ENCODE data around the gene C1orf167.

Gene C1orf167

DNA sequence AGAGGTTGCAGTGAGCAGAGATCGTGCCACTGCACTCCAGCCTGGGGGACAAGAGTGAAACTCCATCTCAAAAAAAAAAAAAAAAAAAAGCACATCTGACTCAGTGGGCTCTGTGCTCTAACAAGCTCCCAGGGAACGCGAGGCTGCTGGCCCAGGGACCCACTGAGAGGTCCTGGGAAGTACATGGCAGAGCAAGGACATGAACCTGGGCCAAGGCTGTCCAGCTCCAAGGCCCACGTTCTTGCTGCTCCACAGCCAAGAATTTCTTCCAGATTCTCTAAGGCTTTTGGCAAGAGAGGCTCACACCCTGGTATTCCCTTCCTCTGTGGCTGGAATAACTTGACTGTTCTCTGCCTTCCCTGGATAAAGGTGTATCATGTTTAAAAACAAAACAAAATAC, 41.5 kb upstream of the C1orf167 start:
- no peak for DNase-seq (ENCODE audit: extremely low read depth, low read depth)
- TF ChIP-seq, protein P1, sequence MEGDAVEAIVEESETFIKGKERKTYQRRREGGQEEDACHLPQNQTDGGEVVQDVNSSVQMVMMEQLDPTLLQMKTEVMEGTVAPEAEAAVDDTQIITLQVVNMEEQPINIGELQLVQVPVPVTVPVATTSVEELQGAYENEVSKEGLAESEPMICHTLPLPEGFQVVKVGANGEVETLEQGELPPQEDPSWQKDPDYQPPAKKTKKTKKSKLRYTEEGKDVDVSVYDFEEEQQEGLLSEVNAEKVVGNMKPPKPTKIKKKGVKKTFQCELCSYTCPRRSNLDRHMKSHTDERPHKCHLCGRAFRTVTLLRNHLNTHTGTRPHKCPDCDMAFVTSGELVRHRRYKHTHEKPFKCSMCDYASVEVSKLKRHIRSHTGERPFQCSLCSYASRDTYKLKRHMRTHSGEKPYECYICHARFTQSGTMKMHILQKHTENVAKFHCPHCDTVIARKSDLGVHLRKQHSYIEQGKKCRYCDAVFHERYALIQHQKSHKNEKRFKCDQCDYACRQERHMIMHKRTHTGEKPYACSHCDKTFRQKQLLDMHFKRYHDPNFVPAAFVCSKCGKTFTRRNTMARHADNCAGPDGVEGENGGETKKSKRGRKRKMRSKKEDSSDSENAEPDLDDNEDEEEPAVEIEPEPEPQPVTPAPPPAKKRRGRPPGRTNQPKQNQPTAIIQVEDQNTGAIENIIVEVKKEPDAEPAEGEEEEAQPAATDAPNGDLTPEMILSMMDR (IDR thresholded peaks at IDR 0.05; ENCODE audit: low read depth, low read length, missing control alignments), result no peak
- no peak overlapping the region for H3K4me3 ChIP-seq (replicated peaks; ENCODE audit: low read depth, low read length)

DNA sequence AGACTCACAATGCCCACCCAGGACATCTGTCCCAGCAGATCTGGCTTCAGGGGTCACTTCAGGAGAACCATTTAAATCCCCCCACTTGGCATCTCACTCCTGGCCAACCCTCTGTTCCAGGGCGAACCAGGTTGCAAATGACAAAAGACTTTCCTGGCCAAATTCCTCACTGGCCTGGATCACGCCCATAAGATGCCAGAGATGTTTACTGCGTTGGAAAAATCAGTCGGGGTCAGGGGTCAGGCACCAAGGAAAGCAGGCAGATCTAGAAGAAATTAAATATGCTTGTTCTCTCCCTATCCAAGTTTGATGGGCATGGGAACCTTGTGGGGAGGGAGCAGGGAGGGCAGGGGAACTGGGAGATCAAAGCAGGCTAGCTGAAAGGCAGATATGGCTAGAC, 40.7 kb upstream of the C1orf167 start:
- TF ChIP-seq, protein P1 (IDR thresholded peaks at IDR 0.05; ENCODE audit: low read depth, low read length, missing control alignments), result no peak
- no peak for DNase-seq (ENCODE audit: extremely low read depth, low read depth)
- H3K4me3 ChIP-seq (replicated peaks; ENCODE audit: low read depth, low read length), result no peak overlapping the region

DNA sequence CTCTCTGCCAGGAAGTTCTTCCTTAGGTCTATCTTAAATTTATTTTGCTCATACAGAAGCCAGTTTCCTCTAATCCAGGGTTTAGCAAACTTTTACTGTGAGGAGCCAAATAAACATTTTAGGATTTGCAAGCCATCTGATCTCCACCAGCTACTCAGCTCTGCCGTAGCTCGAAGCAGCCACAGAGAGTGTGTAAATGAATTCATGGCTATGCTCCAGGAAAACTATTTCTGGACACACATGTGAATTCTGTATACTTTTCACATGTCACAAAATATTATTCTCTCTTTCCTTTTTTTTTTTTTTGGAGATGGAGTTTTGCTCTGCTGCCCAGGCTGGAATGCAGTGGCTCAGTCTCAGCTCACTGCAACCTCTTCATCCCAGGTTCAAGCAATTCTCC, 39.5 kb upstream of the C1orf167 start:
- H3K4me3 ChIP-seq (replicated peaks; ENCODE audit: low read depth, low read length), result no peak overlapping the region
- no peak for DNase-seq (ENCODE audit: extremely low read depth, low read depth)
- TF ChIP-seq, protein P1 (IDR thresholded peaks at IDR 0.05; ENCODE audit: low read depth, low read length, missing control alignments), result no peak

DNA sequence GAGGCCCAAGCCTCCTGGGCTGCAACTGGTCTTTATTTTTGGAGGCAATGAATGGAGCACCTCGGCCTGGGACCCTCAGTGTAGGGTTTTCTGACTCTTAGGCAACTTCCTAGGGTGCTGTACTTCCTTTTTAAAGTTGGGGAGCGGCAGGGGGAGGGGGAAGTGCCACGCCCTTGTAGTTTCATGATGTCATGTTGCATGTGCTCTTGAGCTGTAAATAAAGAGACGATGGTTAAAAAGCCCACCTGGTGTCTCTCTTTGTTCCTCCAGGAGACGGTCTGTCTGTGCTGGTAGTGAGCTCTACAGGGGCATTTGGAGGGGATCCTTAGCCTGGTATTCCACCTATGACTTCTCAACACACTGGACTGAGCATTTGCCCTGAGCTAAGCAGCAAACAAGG, 36.4 kb upstream of the C1orf167 start:
- TF ChIP-seq, protein P1 (IDR thresholded peaks at IDR 0.05; ENCODE audit: low read depth, low read length, missing control alignments), result no peak
- DNase-seq (ENCODE audit: extremely low read depth, low read depth), result no peak
- H3K4me3 ChIP-seq (replicated peaks; ENCODE audit: low read depth, low read length), result no peak overlapping the region

DNA sequence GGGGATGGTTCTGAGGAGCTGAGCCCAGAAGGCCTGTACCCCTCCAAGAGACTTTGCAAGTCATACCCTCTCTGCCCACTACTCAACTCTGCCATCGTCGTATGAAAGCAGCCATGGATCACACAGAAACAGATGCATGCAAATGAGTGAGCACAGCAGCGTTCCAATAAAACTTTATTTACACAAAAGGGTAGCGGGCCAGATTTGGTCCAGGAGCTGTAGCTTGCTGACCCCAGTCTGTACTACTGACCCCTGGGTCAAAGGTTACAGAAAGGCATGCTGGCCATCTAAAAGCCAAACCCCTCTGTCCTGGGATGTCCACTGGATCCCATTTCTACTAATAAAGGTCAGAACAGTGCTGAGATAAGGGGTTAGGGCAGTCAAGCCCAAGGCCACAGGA, 34.9 kb upstream of the C1orf167 start:
- DNase-seq (ENCODE audit: extremely low read depth, low read depth), result no peak
- TF ChIP-seq, protein P1 (IDR thresholded peaks at IDR 0.05; ENCODE audit: low read depth, low read length, missing control alignments), result no peak
- no peak overlapping the region for H3K4me3 ChIP-seq (replicated peaks; ENCODE audit: low read depth, low read length)

DNA sequence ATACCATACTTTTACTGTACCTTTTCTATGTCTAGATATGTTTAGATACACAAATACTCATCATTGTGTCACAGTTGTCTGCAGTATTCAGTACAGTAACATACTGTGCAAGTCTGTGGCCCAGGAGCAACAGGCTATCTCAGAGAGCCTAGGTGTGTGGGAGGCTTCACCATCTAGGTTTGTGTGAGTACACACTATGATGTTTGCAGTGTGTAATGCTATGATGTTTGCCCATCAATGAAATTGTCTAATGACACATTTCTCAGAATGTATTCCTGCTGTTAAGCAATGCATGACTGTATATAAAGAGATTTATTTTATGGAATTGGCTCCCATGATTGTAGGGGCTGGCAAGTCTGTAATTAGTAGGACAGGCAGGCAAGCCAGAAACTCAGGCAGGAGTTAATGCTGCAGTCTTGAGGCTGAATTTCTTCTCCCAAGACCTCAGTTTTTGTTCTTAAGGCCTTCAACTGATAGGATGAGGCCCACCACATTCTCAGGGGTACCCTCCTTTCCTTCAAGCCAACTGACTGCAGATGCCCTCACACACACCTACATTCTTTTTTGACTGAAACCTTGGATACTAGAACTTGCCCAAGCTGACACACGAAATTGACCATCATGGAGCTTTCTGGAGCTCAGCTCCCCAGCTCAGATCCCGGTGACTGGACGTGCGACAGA, 33.7 kb upstream of the C1orf167 start:
- H3K4me3 ChIP-seq (replicated peaks; ENCODE audit: low read depth, low read length), result no peak overlapping the region
- no peak for DNase-seq (ENCODE audit: extremely low read depth, low read depth)
- TF ChIP-seq, protein P1 (IDR thresholded peaks at IDR 0.05; ENCODE audit: low read depth, low read length, missing control alignments), result no peak

DNA sequence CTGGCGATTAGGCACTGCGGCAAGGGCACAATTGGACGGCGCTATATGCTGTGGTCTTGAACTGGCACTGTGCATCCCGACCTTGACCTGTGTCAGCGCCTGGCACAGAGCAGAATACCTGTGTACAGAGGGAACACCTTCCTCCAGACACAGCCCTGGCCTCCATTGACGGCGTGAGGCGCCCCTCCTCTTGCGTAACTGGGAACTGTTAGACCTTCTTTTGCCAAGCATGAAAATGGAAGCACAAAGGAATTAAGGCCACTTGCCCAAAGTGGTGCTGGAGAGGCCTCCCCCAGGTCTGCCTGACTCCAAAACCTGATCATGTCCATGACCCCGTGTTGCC, 32.9 kb upstream of the C1orf167 start:
- TF ChIP-seq, protein P1 (IDR thresholded peaks at IDR 0.05; ENCODE audit: low read depth, low read length, missing control alignments), result no peak
- no peak for DNase-seq (ENCODE audit: extremely low read depth, low read depth)
- H3K4me3 ChIP-seq (replicated peaks; ENCODE audit: low read depth, low read length), result no peak overlapping the region
